GF-D8 (cell line): ENCODE measurements around the gene MAP3K5.

Experiments
- DNase-seq: peaks from one replicate; lab custom pipeline; 2025; lab: John Stamatoyannopoulos, UW

The MAP3K5 gene

GRCh38 chr6:136749359-136749997 is 42.8 kb downstream of the MAP3K5 start:
- no peak for DNase-seq

- no peak for DNase-seq
These were observed 44.8 kb downstream of the MAP3K5 start for GRCh38 chr6:136747507-136747906.

DNA sequence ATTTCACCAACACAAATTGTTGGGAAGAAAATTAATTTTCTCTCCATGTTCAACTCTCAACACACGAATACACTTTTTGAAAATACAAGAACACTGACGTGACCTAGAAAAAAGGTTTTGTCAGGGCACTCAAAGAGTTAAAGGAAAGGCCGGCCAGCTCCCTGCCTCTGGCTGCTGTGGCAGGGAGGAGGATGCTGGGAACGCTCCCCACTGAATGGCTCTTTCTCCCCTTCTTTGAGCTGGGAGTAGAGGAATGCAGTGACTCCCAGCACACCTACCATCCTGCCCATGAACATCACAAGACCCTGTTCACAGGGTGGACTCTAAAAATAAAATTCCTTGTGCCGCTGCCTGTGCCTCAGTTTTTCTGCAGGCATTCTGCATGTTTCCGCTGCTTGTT is 47.0 kb downstream of the MAP3K5 start:
- DNase-seq, result no peak

DNA sequence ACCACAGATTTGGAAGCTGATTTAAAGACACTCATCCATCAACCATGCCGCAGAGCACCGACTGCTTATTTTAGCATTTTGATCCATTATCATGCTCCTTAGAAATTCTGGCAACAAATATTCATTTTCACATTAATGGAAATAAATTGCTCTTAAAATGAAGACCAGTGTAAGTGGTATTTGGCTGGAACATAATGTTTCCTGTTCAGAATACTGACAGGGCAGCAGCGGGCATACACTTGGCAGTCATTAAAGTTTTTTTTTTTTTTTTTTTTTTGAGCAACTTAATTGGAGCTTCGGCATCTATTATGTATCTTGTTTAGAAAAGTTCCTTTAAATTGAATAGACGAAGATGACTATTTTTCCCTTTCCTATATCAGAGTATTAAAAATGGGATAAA is 47.4 kb downstream of the MAP3K5 start:
- no peak for DNase-seq

GRCh38 chr6:136742125-136742524 is 50.2 kb downstream of the MAP3K5 start:
- DNase-seq, result no peak

GRCh38 chr6:136740050-136740974 is 52.0 kb downstream of the MAP3K5 start:
- DNase-seq, result no peak

GRCh38 chr6:136739501-136739900 is 52.8 kb downstream of the MAP3K5 start:
- DNase-seq, result no peak

- no peak for DNase-seq
These were observed 53.2 kb downstream of the MAP3K5 start for GRCh38 chr6:136739071-136739470.

DNA sequence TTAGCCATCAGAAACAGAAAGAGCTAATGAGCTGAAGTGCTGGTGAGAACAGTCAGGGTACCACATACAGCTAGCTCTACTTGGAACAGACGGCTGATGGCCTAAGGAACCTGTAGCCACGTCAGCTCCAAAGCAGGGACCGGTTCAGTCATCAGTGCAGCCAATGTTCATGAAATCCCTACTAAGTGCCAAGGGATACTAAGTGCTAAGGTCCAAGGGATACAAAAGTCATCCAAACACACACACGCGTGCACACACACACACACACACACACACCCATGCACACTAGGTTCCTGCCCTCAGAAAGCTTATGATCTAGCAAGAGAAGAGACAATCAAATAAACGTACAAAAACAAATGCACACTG is 53.6 kb downstream of the MAP3K5 start:
- DNase-seq, result no peak

DNA sequence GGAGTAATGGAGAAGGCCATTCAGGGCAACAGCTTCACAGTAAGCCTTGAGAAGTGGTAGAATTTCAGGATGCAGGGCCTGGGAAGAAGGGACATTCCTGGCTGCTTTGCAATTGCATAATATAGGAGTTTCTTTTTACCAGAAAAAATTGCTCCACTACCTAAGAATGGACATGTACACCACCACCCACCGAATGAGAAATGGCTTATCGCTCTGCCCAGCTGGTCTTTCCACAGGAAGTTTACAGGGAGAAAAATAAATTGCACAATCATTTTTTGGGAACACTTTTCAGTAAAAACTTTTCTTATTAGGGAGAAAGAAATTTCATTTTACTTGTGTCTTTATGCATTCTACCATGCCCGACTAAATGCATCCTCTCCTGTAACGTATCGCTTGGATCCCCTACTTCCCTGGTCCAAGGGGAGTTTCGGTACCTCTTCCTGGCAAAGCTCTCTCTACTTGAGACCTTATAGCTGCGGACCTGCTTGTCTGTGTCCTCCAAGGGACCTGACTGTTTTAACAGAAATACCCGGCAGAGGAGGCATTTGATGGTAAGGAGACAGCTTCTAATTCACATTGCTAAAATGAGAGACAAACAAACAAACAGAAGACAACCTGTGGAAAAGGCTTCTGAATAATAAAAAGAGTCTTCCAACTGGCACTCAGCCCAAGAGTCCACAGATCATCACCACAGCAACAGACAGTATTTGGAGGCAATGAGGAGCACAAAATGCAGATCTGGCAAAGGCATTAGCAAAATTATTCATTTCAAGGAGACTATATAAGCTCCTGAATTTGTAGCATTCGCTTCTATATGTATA is 54.2 kb downstream of the MAP3K5 start:
- no peak for DNase-seq

DNA sequence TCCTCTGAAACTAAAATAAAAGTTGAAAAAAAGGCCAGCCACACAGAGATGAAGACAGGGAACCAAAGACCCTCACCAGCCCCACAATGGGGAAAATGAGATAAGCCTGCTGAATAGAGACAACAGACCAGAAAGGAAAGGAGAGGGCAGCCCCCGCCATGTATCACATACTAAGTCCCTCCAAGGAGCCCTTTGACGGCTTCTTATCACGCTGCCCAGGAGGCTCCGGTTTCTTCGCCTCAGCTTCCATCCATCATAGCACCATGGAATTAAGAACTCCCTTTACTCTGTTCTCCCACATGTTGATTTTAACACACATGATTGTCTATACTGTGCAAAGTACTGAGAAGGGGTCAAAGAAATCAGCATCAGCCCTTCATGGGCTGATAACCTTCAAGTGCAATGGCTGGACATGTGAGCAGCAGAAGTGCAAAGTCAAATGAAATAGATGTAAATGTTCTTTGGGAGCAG is 54.9 kb downstream of the MAP3K5 start:
- DNase-seq, result no peak

- no peak for DNase-seq
These were observed 55.9 kb downstream of the MAP3K5 start for GRCh38 chr6:136736281-136736960.

DNA sequence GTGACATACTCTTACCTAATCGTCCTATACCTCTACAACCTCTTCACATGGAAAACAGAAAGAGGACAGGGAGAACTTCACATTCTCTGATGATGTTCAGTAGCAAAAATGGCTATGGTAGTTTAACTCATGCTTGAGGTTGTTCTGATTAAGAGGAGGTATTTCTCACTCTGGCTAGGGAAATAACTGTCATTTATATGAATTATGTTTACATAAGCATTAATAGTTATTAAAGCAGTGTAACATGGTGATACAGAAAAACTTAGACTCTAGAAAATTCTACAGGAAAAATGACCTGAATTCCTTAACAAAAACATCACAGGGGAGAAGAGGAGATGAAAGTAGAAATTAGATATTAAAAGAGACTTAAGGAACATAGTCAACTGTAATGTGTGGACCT is 57.3 kb downstream of the MAP3K5 start:
- DNase-seq, result no peak

DNA sequence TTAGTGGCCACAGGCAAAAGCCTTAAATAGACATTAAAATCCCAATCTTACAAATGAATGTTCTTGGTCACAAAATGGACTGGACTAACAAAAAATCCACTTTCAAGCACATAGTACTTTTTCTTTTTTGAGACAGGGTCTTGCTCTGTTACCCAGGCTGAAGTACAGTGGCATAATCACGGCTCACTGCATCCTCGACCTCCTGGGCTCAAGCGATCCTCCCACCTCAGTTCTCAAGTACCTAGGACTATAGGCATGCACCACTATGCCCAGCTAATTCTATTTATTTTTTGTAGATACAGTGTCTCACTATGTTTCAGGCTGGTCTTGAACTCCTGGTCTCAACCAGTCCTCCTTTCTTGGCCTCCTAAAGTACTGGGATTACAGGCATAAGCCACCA is 59.4 kb downstream of the MAP3K5 start:
- no peak for DNase-seq

DNA sequence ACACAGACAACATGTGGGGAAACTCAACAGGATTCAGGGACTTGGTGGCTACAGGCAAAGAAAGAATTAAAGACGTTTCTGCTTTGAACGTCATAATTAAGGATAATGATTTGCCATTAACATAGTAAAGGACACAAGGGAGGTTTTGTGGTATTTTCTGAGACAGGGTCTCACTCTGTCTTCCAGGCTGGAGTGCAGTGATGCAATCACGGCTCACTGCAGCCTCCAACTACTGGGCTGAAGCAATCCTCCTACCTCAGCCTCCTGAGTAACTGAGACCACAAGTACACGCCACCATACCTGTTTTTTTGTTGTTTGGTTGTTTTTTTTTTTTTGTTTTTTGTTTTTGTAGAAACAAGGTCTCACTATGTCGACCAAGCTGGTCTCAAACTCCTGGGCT is 62.4 kb downstream of the MAP3K5 start:
- no peak for DNase-seq

DNA sequence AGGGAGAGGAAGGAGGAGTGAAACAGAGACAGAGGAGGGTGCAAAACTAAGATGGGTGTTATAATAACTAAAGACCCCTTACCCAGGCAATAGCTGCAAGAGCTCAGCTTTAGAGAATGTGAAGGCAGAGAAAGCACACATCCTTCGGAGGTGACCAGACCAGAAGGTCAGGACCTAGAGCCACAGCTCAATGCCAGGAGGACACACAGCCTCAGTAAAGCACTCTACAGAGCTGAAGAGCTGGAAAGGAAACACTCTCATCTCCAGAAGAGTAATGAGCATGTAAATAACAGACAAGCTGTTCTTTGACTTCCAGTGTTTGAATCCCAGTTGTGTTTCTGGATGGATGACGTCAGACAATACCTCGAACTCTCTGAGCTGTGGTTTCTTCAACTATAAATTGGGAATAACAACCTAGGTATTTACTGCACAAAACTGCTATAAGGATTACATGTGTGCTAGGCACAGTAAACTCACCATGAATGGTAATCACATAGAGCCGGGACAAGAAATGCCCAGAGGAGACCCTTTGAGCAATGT is 63.2 kb downstream of the MAP3K5 start:
- DNase-seq, result no peak

DNA sequence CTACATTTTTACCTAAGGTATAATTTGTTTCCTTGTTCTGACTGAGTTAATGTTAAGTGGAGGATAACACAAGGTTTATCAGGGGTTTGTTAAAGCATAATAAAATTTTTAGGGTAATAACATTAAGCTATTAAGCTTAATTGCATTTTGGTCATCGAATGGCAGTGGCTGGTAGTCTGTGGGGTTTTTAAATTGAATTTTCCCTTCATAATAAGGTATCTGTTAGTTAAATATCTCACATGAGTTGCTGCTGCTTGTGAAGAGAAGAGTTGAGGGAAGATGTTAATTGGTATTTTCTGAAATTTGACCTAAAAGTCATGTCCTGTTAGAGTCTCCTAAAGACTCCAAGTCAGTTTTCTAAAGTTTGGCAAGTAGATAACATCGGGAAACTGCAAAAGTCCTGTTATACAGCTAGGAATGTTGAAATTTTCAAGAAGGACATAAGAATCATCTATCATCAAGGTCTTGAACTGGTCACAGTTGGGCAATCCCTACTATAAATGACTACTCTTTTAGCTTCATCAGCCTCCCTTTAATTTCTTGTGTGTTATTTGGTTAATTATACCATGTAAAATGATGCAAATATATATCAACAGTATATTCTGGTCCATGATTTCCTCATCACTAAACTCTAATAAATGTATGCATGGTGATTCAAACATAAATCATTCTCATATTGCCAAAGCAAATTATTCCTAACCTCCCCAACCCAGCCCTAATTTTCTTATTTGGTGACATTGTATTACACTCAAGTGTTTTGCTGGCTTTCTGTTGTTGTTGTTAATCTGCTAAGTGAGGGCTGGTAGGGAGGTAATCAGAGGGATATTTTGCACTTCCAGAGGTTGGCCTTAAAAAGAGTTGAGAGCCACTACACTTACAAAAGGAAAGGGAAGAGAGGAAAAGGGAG is 64.0 kb downstream of the MAP3K5 start:
- no peak for DNase-seq

GRCh38 chr6:136726837-136727557 is 65.3 kb downstream of the MAP3K5 start:
- no peak for DNase-seq

- DNase-seq, result no peak
These were observed 67.2 kb downstream of the MAP3K5 start for GRCh38 chr6:136725124-136725523.

DNA sequence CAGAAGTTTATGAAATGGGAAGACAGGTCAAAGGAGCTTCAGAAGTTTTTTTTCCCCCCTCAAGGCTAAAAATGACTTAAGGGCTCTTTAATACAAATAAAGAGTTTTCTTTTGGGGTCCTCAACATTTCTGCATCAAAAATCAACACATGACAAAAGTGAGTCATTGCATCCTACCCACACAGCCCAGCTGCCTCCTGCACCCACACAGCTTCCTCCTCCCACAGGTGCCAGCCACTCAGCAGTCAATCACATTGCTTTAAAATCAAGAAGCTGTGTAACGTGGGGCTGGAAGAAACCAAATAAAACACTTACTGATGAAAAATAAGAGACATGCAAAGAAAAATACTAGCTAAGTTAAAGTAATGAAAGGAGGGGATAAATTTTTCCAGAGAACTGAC is 68.5 kb downstream of the MAP3K5 start:
- DNase-seq, result peak; percentile 33
